ENCODE results near the gene WWOX.
A peak's percentile ranks its signal among the peaks of the same experiment; 100 is the strongest.

The WWOX gene

GRCh38 chr16:78794581-78795250 lies 695.3 kb downstream of the WWOX start:
- H2BK5ac ChIP-seq (ENCODE audit: low read depth, low read length, poor library complexity), result no peak overlapping the region
- no peak overlapping the region for H3K4me2 ChIP-seq (ENCODE audit: low read length)
- no peaks in the 10 kb centered on the region for H3K27me3 ChIP-seq (ENCODE audit: insufficient read depth, low read length)
- no peak overlapping the region for H3K4me3 ChIP-seq (ENCODE audit: low read depth, low read length)
- H4K12ac ChIP-seq (ENCODE audit: low read depth, low read length), result no peak overlapping the region
- H3K9ac ChIP-seq (ENCODE audit: low read length), result no peak overlapping the region
- no peak overlapping the region for H3K14ac ChIP-seq (ENCODE audit: low read length)
- no peak overlapping the region for H2BK12ac ChIP-seq (ENCODE audit: low read length)
- H2BK120ac ChIP-seq (ENCODE audit: insufficient read depth, low read length, poor library complexity), result no peak overlapping the region
- H3K27ac ChIP-seq (ENCODE audit: low read depth, low read length), result no peak overlapping the region
- no peak overlapping the region for H4K91ac ChIP-seq (ENCODE audit: low read depth, low read length)
- H3K9me3 ChIP-seq (ENCODE audit: insufficient read depth, low read depth, low read length), result no peaks in the 10 kb centered on the region
- H3K4me1 ChIP-seq (ENCODE audit: control insufficient read depth in 1 of 2, insufficient read depth in 2 of 2, low read length in 2 of 2), result peaks cover 3 to 4% of the 10 kb centered on the region in 2 experiments
- H2AFZ ChIP-seq (ENCODE audit: insufficient read depth, low read length, poor library complexity), result no peak overlapping the region
- no peak overlapping the region for H3K18ac ChIP-seq (ENCODE audit: low read length)
- H3K36me3 ChIP-seq (ENCODE audit: control insufficient read depth in 1 of 2, insufficient read depth in 2 of 2, low read length in 2 of 2), result no peaks in the 10 kb centered on the region
- WGBS (ENCODE audit: extremely low coverage, insufficient coverage, insufficient read length), result no CpG with 5 or more reads among the region's 6 CpGs
- no peak overlapping the region for H3K23ac ChIP-seq (ENCODE audit: low read length)
- H3K79me2 ChIP-seq (ENCODE audit: control insufficient read depth, insufficient read depth, low read length, poor library complexity), result no peaks in the 10 kb centered on the region
- no peak for DNase-seq
- no peak overlapping the region for H2AK5ac ChIP-seq (ENCODE audit: low read length)
- H4K8ac ChIP-seq (ENCODE audit: low read depth, low read length), result no peak overlapping the region
- no peak overlapping the region for H3K4ac ChIP-seq (ENCODE audit: low read depth, low read length)
- H3K79me1 ChIP-seq (ENCODE audit: low read length), result no peaks in the 10 kb centered on the region

- no peaks in the 10 kb centered on the region for H3K9me3 ChIP-seq (ENCODE audit: insufficient read depth, low read depth, low read length)
- H3K4me3 ChIP-seq (ENCODE audit: low read depth, low read length), result no peak overlapping the region
- H4K91ac ChIP-seq (ENCODE audit: low read depth, low read length), result no peak overlapping the region
- no peak overlapping the region for H3K18ac ChIP-seq (ENCODE audit: low read length)
- no peak overlapping the region for H4K12ac ChIP-seq (ENCODE audit: low read depth, low read length)
- H3K9ac ChIP-seq (ENCODE audit: low read length), result no peak overlapping the region
- no peak for DNase-seq
- H3K27ac ChIP-seq (ENCODE audit: low read depth, low read length), result no peak overlapping the region
- no peak overlapping the region for H2BK120ac ChIP-seq (ENCODE audit: insufficient read depth, low read length, poor library complexity)
- peaks cover 3 to 8% of the 10 kb centered on the region in 2 experiments for H3K4me1 ChIP-seq (ENCODE audit: control insufficient read depth in 1 of 2, insufficient read depth in 2 of 2, low read length in 2 of 2)
- H3K36me3 ChIP-seq (ENCODE audit: control insufficient read depth in 1 of 2, insufficient read depth in 2 of 2, low read length in 2 of 2), result no peaks in the 10 kb centered on the region
- H4K8ac ChIP-seq (ENCODE audit: low read depth, low read length), result no peak overlapping the region
- no peaks in the 10 kb centered on the region for H3K79me2 ChIP-seq (ENCODE audit: control insufficient read depth, insufficient read depth, low read length, poor library complexity)
- peaks cover 2% of the 10 kb centered on the region for H3K79me1 ChIP-seq (ENCODE audit: low read length)
- H2BK12ac ChIP-seq (ENCODE audit: low read length), result no peak overlapping the region
- no peak overlapping the region for H2AK5ac ChIP-seq (ENCODE audit: low read length)
- H2AFZ ChIP-seq (ENCODE audit: insufficient read depth, low read length, poor library complexity), result no peak overlapping the region
- H3K14ac ChIP-seq (ENCODE audit: low read length), result no peak overlapping the region
- no peak overlapping the region for H3K4ac ChIP-seq (ENCODE audit: low read depth, low read length)
- H2BK5ac ChIP-seq (ENCODE audit: low read depth, low read length, poor library complexity), result no peak overlapping the region
- H3K27me3 ChIP-seq (ENCODE audit: insufficient read depth, low read length), result no peaks in the 10 kb centered on the region
- no peak overlapping the region for H3K23ac ChIP-seq (ENCODE audit: low read length)
- no peak overlapping the region for H3K4me2 ChIP-seq (ENCODE audit: low read length)
- WGBS (ENCODE audit: extremely low coverage, insufficient coverage, insufficient read length), result no CpG with 5 or more reads among the region's 1 CpG
Observed at GRCh38 chr16:78795433-78795832, 696.0 kb downstream of the WWOX start.

- Histone ChIP-seq H3K9me3 (ENCODE audit: insufficient read depth, low read depth, low read length) (no peaks in the 10 kb centered on the region), H3K4ac (ENCODE audit: low read depth, low read length) (no peak overlapping the region), H2AFZ (ENCODE audit: insufficient read depth, low read length, poor library complexity) (no peak overlapping the region), H3K4me1 (ENCODE audit: control insufficient read depth in 1 of 2, insufficient read depth in 2 of 2, low read length in 2 of 2) (peaks cover 3 to 6% of the 10 kb centered on the region in 2 experiments), H3K79me1 (ENCODE audit: low read length) (peaks cover 2% of the 10 kb centered on the region), H3K27ac (ENCODE audit: low read depth, low read length) (no peak overlapping the region), H3K79me2 (ENCODE audit: control insufficient read depth, insufficient read depth, low read length, poor library complexity) (no peaks in the 10 kb centered on the region), H3K4me2 (ENCODE audit: low read length) (peak overlapping the region; percentile 11), H4K8ac (ENCODE audit: low read depth, low read length) (peak overlapping the region; percentile 70), H2BK5ac (ENCODE audit: low read depth, low read length, poor library complexity) (no peak overlapping the region), H3K9ac (ENCODE audit: low read length) (no peak overlapping the region), H4K91ac (ENCODE audit: low read depth, low read length) (no peak overlapping the region), H2BK12ac (ENCODE audit: low read length) (no peak overlapping the region), H3K36me3 (ENCODE audit: control insufficient read depth in 1 of 2, insufficient read depth in 2 of 2, low read length in 2 of 2) (no peaks in the 10 kb centered on the region), H3K27me3 (ENCODE audit: insufficient read depth, low read length) (no peaks in the 10 kb centered on the region), H3K14ac (ENCODE audit: low read length) (no peak overlapping the region), H3K18ac (ENCODE audit: low read length) (no peak overlapping the region), H2AK5ac (ENCODE audit: low read length) (no peak overlapping the region), H2BK120ac (ENCODE audit: insufficient read depth, low read length, poor library complexity) (no peak overlapping the region), H3K23ac (ENCODE audit: low read length) (no peak overlapping the region), H4K12ac (ENCODE audit: low read depth, low read length) (no peak overlapping the region), H3K4me3 (ENCODE audit: low read depth, low read length) (no peak overlapping the region)
- DNase-seq, result peak; percentile 37 to 69
- WGBS (ENCODE audit: extremely low coverage, insufficient coverage, insufficient read length), result no CpG with 5 or more reads among the region's 3 CpGs
Observed at GRCh38 chr16:78796221-78796866, 696.9 kb downstream of the WWOX start.

GRCh38 chr16:78799429-78799828 lies 700.0 kb downstream of the WWOX start:
- WGBS (ENCODE audit: extremely low coverage, insufficient coverage, insufficient read length), result no CpG with 5 or more reads among the region's 5 CpGs
- Histone ChIP-seq H3K79me2 (ENCODE audit: control insufficient read depth, insufficient read depth, low read length, poor library complexity) (no peaks in the 10 kb centered on the region), H3K36me3 (ENCODE audit: control insufficient read depth in 1 of 2, insufficient read depth in 2 of 2, low read length in 2 of 2) (no peaks in the 10 kb centered on the region)

More at GRCh38 chr16:78799429-78799828, 700.0 kb downstream of the WWOX start:
- H3K9me3 ChIP-seq (ENCODE audit: insufficient read depth, low read depth, low read length), result no peaks in the 10 kb centered on the region
- no peak overlapping the region for H3K4ac ChIP-seq (ENCODE audit: low read depth, low read length)
- no peak overlapping the region for H3K4me2 ChIP-seq (ENCODE audit: low read length)
- no peak overlapping the region for H4K91ac ChIP-seq (ENCODE audit: low read depth, low read length)
- H3K4me3 ChIP-seq (ENCODE audit: low read depth, low read length), result no peak overlapping the region
- H3K23ac ChIP-seq (ENCODE audit: low read length), result no peak overlapping the region
- no peak overlapping the region for H2BK120ac ChIP-seq (ENCODE audit: insufficient read depth, low read length, poor library complexity)
- no peak overlapping the region for H3K14ac ChIP-seq (ENCODE audit: low read length)
- DNase-seq, result no peak
- peaks cover 2% of the 10 kb centered on the region for H3K79me1 ChIP-seq (ENCODE audit: low read length)
- no peak overlapping the region for H3K9ac ChIP-seq (ENCODE audit: low read length)
- H2AK5ac ChIP-seq (ENCODE audit: low read length), result no peak overlapping the region
- H3K27ac ChIP-seq (ENCODE audit: low read depth, low read length), result no peak overlapping the region
- H3K4me1 ChIP-seq (ENCODE audit: control insufficient read depth in 1 of 2, insufficient read depth in 2 of 2, low read length in 2 of 2), result peaks cover 3 to 6% of the 10 kb centered on the region in 2 experiments
- H2BK12ac ChIP-seq (ENCODE audit: low read length), result no peak overlapping the region
- H4K8ac ChIP-seq (ENCODE audit: low read depth, low read length), result no peak overlapping the region
- H2AFZ ChIP-seq (ENCODE audit: insufficient read depth, low read length, poor library complexity), result no peak overlapping the region
- no peak overlapping the region for H2BK5ac ChIP-seq (ENCODE audit: low read depth, low read length, poor library complexity)
- no peaks in the 10 kb centered on the region for H3K27me3 ChIP-seq (ENCODE audit: insufficient read depth, low read length)
- no peak overlapping the region for H3K18ac ChIP-seq (ENCODE audit: low read length)
- H4K12ac ChIP-seq (ENCODE audit: low read depth, low read length), result no peak overlapping the region
